HCT116 (cell line): ENCODE measurements around the gene DHRS12.

ENCODE experiments used
- CEBPB ChIP-seq: IDR thresholded peaks from 2 replicates; pipeline ENCODE4 v1.6.1; 2012; ENCODE audit warnings: low read depth
- CTCF ChIP-seq, 3 experiments: fragments of 200-600 bp in 1 of 3; sonication (generic) in 1 of 3; IDR thresholded peaks in 2 of 3; conservative IDR thresholded peaks in 1 of 3; 2 replicates each; pipeline ENCODE4 v1.5.1; 2012 to 2017; ENCODE audit warnings: low read depth in 2 of 3, low read length in 2 of 3, antibody characterized with exemption in 1 of 3, borderline replicate concordance in 1 of 3, control low read depth in 1 of 3, mild to moderate bottlenecking in 1 of 3, mixed read lengths in 1 of 3, mixed run types in 1 of 3, moderate library complexity in 1 of 3; ENCODE audit not compliant: insufficient read depth in 1 of 3
- EGR1 ChIP-seq: IDR thresholded peaks from 2 replicates; pipeline ENCODE4 v1.6.1; 2012; ENCODE audit warnings: low read depth
- EZH2 ChIP-seq: fragments of 200-600 bp; sonication (generic); IDR thresholded peaks from 2 replicates; pipeline ENCODE4 v1.6.1; 2017; ENCODE audit warnings: antibody characterized with exemption, mixed run types
- POLR2AphosphoS5 ChIP-seq: IDR thresholded peaks from 2 replicates; pipeline ENCODE4 v1.6.1; 2011; ENCODE audit warnings: mild to moderate bottlenecking, low read depth, low read length, moderate library complexity
- ZNF274 ChIP-seq: fragments of 200-500 bp; sonication (Bioruptor generic); IDR thresholded peaks from 2 replicates; pipeline ENCODE4 v1.6.1; 2014; ENCODE audit warnings: mild to moderate bottlenecking, low read depth, low read length, inconsistent platforms

- TF ChIP-seq POLR2AphosphoS5 = no peak
- no peak for TF ChIP-seq ZNF274
- no peak for TF ChIP-seq CTCF (IDR thresholded peaks at IDR 0.05 in 2 of 3, conservative IDR thresholded peaks at IDR 0.05 in 1 of 3; ENCODE audit: borderline replicate concordance in 1 of 3, insufficient read depth in 1 of 3, low read depth in 2 of 3, low read length in 2 of 3)
- no peak for TF ChIP-seq EGR1
- TF ChIP-seq CEBPB = no peak
- TF ChIP-seq EZH2 = no peak
Observed at GRCh38 chr13:51745243-51745642, 58.7 kb downstream of the DHRS12 start.
